Measurements from ENCODE around the gene CKS2.
"Not testable (repeated sequence)": the region's sequence is repeated elsewhere in the genome, so short reads cannot be mapped to it uniquely, and the experiment has no call there.

The CKS2 gene

GRCh38 chr9:89310475-89311345, at the start of gene CKS2:
TSS of gene CKS2 (plus strand) at chr9:89311195. CDS start at chr9:89311293, 98 bp downstream.
- DNase-seq (ENCODE audit: low read depth), result peak; percentile 100

- DNase-seq (ENCODE audit: low read depth), result no peak
These were observed 37.3 kb upstream of the CKS2 start for GRCh38 chr9:89273528-89274279.

GRCh38 chr9:89274838-89275237, 36.2 kb upstream of the CKS2 start:
- DNase-seq (ENCODE audit: low read depth), result no peak

- DNase-seq (ENCODE audit: low read depth), result not testable (repeated sequence)
These were observed 35.0 kb upstream of the CKS2 start for GRCh38 chr9:89276040-89276439.

- no peak for DNase-seq (ENCODE audit: low read depth)
These were observed 34.0 kb upstream of the CKS2 start for GRCh38 chr9:89277043-89277442.

- no peak for DNase-seq (ENCODE audit: low read depth)
These were observed 33.5 kb upstream of the CKS2 start for GRCh38 chr9:89277454-89277853.

- DNase-seq (ENCODE audit: low read depth), result no peak
These were observed 32.4 kb upstream of the CKS2 start for GRCh38 chr9:89278551-89278950.

- no peak for DNase-seq (ENCODE audit: low read depth)
These were observed 31.8 kb upstream of the CKS2 start for GRCh38 chr9:89278997-89279739.

GRCh38 chr9:89281106-89281505, 29.9 kb upstream of the CKS2 start:
- DNase-seq (ENCODE audit: low read depth), result no peak

GRCh38 chr9:89282248-89282968, 28.6 kb upstream of the CKS2 start:
- DNase-seq (ENCODE audit: low read depth), result not testable (repeated sequence)

GRCh38 chr9:89284076-89284475, 26.9 kb upstream of the CKS2 start:
- DNase-seq (ENCODE audit: low read depth), result no peak

GRCh38 chr9:89291741-89292140, 19.3 kb upstream of the CKS2 start:
- no peak for DNase-seq (ENCODE audit: low read depth)

- no peak for DNase-seq (ENCODE audit: low read depth)
These were observed 18.0 kb upstream of the CKS2 start for GRCh38 chr9:89293014-89293413.

- no peak for DNase-seq (ENCODE audit: low read depth)
These were observed 15.6 kb upstream of the CKS2 start for GRCh38 chr9:89295400-89295799.

- DNase-seq (ENCODE audit: low read depth), result not testable (repeated sequence)
These were observed 9.0 kb upstream of the CKS2 start for GRCh38 chr9:89301996-89302395.

GRCh38 chr9:89304020-89304833, 6.8 kb upstream of the CKS2 start:
- no peak for DNase-seq (ENCODE audit: low read depth)

GRCh38 chr9:89304834-89305188, 6.2 kb upstream of the CKS2 start:
- DNase-seq (ENCODE audit: low read depth), result no peak

GRCh38 chr9:89305868-89306267, 5.1 kb upstream of the CKS2 start:
- no peak for DNase-seq (ENCODE audit: low read depth)

GRCh38 chr9:89309166-89309565, 1.8 kb upstream of the CKS2 start:
- no peak for DNase-seq (ENCODE audit: low read depth)

GRCh38 chr9:89309608-89310474, 1.2 kb upstream of the CKS2 start:
- DNase-seq (ENCODE audit: low read depth), result no peak

Data from stimulated activated CD8-positive, alpha-beta memory T cell treated with anti-CD3 and anti-CD28 coated beads, Interleukin-12 subunit alpha, Interleukin-12 subunit beta, amount 100 ng/mL, for 4 hours (primary cell).